Thoracic aorta (tissue), 2 donors: ENCODE results near the gene CARD16. TPM values are rescaled to one million over a fixed set of nuclear protein-coding genes. Genes with fewer than 3 reads are reported as not detected.

Experiments
- ATAC-seq: fragments of 150-250 bp; one replicate; pipeline ENCODE4 v1.8.0; 2017; ENCODE audit warnings: low read depth; ENCODE audit not compliant: insufficient number of reproducible peaks, low FRiP score
- DNase-seq: peaks from one replicate; pipeline ENCODE4 v3.0.0-alpha.2; 2020; ENCODE audit warnings: low spot score
- H3K27ac ChIP-seq, 2 donors: fragments of 200-600 bp; sonication (generic); 1 replicate in 1 of 2; 2 replicates in 1 of 2; pipeline ENCODE4 v1.5.1; 2016; ENCODE audit warnings: mild to moderate bottlenecking in 2 of 2, moderate library complexity in 2 of 2
- H3K27me3 ChIP-seq: fragments of 200-600 bp; sonication (generic); replicated peaks from 2 replicates; pipeline ENCODE4 v1.6.0; 2016; ENCODE audit warnings: mild to moderate bottlenecking; ENCODE audit not compliant: insufficient read depth
- H3K36me3 ChIP-seq: fragments of 200-600 bp; sonication (generic); one replicate; pipeline ENCODE4 v1.5.1; 2016
- H3K4me1 ChIP-seq, 2 donors: fragments of 200-600 bp; sonication (generic); 1 replicate in 1 of 2; 2 replicates in 1 of 2; pipeline versions ENCODE4 v1.5.1 to v1.6.0; 2016; ENCODE audit warnings: low read depth in 2 of 2, mild to moderate bottlenecking in 1 of 2; ENCODE audit not compliant: control insufficient read depth in 1 of 2
- H3K4me3 ChIP-seq: fragments of 200-600 bp; sonication (generic); 2 replicates; pipeline ENCODE4 v1.5.1; 2016; ENCODE audit warnings: mild to moderate bottlenecking
- H3K9me3 ChIP-seq: fragments of 200-600 bp; sonication (generic); 2 replicates; pipeline ENCODE4 v1.5.1; 2016
- CTCF ChIP-seq: fragments of 200-600 bp; sonication (generic); IDR thresholded peaks from one replicate; pipeline ENCODE4 v1.5.1; 2019; ENCODE audit warnings: antibody characterized with exemption
- total RNA-seq, 2 donors: library from RNA; depleted of rRNA; stranded (reverse); fragments of >200 nt; gene quantifications; one replicate each; pipeline versions ENCODE4 v1.1.0 to v1.2.3, GENCODE V29; 2016

Gene CARD16
- total RNA-seq, 2 donors from 2014 or later: 0.81 to 13.5 TPM

- H3K4me1 ChIP-seq: no peaks in the 10 kb centered on the region
- H3K27me3 ChIP-seq: no peaks in the 10 kb centered on the region
- no peak for TF ChIP-seq CTCF
- DNase-seq (no peak), ATAC-seq (no peak)
- H3K36me3 ChIP-seq: no peaks in the 10 kb centered on the region
- no peak overlapping the region for H3K27ac ChIP-seq
- H3K9me3 ChIP-seq: no peaks in the 10 kb centered on the region
- H3K4me3 ChIP-seq: no peak overlapping the region
Observed at GRCh38 chr11:105057432-105057831, 12.3 kb upstream of the CARD16 start.

- DNase-seq: no peak
- no peaks in the 10 kb centered on the region for H3K9me3 ChIP-seq
- ATAC-seq: no peak
- no peaks in the 10 kb centered on the region for H3K4me1 ChIP-seq
- H3K27me3 ChIP-seq: no peaks in the 10 kb centered on the region
- no peak overlapping the region for H3K27ac ChIP-seq
- no peak for TF ChIP-seq CTCF
- no peaks in the 10 kb centered on the region for H3K36me3 ChIP-seq
- H3K4me3 ChIP-seq: no peak overlapping the region
Observed at GRCh38 chr11:105056446-105056845, 11.3 kb upstream of the CARD16 start.

- no peak for TF ChIP-seq CTCF
- ATAC-seq: no peak
- H3K4me1 ChIP-seq: no peaks in the 10 kb centered on the region
- H3K36me3 ChIP-seq: no peaks in the 10 kb centered on the region
- DNase-seq: no peak
- no peaks in the 10 kb centered on the region for H3K27me3 ChIP-seq
- H3K9me3 ChIP-seq: no peaks in the 10 kb centered on the region
- H3K4me3 ChIP-seq: no peak overlapping the region
- H3K27ac ChIP-seq: no peak overlapping the region
Observed at GRCh38 chr11:105054723-105055493, 9.8 kb upstream of the CARD16 start.

- no peak for DNase-seq
- Histone ChIP-seq H3K27me3 (no peaks in the 10 kb centered on the region), H3K9me3 (no peaks in the 10 kb centered on the region), H3K4me3 (no peak overlapping the region), H3K4me1 (no peaks in the 10 kb centered on the region), H3K27ac (no peak overlapping the region), H3K36me3 (no peaks in the 10 kb centered on the region)
- no peak for ATAC-seq
- no peak for TF ChIP-seq CTCF
Observed at GRCh38 chr11:105052487-105052886, 7.4 kb upstream of the CARD16 start.

- TF ChIP-seq CTCF: no peak
- DNase-seq (no peak), ATAC-seq (no peak)
- H3K36me3 ChIP-seq: no peaks in the 10 kb centered on the region
- H3K27ac ChIP-seq: no peak overlapping the region
- no peaks in the 10 kb centered on the region for H3K9me3 ChIP-seq
- no peaks in the 10 kb centered on the region for H3K27me3 ChIP-seq
- H3K4me1 ChIP-seq: peaks cover 0 to 7% of the 10 kb centered on the region in 2 donors
- H3K4me3 ChIP-seq: no peak overlapping the region
Observed at GRCh38 chr11:105051559-105051958, 6.4 kb upstream of the CARD16 start.
